MM.1S (cell line): ENCODE data around the gene SNX9.

Experiments used
- CTCF ChIP-seq: fragments of 300-600 bp; sonication (generic); IDR thresholded peaks from 2 replicates; pipeline ENCODE4 v1.5.1; 2016; ENCODE audit warnings: antibody characterized with exemption, low read length, mixed read lengths
- EZH2phosphoT487 ChIP-seq: fragments of 300-600 bp; sonication (generic); IDR thresholded peaks from 2 replicates; pipeline ENCODE4 v1.6.1; 2018; ENCODE audit warnings: antibody characterized with exemption, low read length

GRCh38 chr6:157937318-157937717 is 114.3 kb downstream of the SNX9 start:
- TF ChIP-seq CTCF: no peak
- no peak for TF ChIP-seq EZH2phosphoT487
